ENCODE data around the gene RAD51B.

Gene RAD51B

DNA sequence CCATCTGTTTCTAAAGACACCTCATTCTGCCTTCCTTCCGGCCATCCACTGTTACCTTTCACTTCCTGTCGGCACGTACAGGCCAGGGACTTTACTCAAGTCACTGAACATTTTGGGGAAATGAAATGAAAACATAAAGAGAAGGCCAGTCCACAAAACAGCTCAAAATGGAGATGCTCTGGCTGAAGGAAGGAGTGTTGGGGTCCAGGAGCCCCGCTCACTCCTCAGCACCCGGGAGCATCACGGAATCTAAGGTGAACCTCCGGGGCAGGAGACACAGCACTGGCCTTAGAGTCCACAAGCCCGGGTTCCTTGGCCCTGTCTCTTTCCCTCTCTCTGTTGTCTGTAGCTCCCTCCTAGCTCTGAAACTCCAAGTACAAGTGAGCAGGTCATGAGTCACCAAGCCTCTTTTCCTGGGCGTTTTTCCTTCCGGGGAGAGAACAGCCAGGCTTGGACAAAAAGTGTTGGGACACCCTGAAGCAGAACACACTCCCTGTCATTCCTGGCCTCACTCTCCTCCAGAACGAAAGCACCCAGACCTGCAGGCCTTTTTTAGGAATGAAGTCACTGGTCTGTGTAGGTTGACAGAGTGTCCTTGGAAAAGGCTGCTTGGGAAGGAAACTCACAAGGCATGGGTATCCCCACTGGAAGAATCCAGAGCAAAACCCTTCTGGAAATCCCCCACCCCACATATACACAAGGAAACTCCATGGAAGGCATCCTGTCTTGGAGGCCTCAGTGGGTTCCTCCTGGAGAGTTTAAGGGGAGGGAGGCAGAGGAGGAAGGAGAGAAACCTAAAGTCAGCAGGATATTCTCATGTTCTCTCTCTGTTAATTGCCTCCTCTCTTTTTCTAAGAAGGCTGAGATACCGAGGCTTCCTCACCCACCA, 728.0 kb downstream of the RAD51B start:
- no peak for DNase-seq (ENCODE audit: low read depth in 2 of 2)

DNA sequence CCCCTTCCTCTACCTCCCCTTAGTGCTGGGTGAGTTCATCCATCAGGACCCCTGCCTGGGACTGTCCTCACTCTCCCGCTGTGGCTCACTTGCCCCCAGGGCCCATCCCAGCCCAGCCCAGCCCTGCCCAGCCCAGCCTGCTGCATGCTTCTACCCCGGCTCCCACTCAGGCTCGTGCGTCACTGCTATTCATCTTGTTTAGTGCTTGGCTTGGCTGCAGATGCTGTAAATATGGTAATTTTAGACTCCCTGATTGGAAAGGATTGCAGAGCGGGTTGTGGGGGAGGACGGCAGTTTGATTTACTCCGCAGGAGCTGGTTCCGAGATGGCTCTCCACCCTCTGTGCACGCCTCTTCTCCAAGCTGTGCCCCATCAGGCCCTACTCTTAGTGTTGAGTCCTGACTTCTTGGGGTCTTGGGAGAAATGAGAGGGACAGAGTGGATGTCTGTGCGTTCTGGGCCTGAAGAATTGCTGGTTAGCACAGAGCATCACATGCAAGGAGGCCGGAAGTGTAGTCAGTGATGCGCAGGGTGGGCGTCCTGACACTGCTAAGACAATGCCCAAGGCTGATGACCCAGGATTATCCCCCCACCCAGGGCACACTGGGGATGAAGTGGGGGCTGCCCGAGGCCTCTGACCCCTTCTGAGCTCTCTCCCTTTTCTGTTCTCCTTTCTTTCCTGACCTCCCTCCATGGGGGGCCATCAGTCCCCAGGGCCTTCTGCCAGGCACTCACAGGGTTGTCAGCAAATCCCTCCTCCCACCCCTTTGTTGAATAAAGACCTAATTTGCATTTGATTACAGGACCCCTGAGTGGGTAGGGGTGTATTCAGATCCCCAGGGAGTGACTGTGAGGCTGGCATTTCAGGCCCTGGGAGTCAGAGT, 728.9 kb downstream of the RAD51B start:
- DNase-seq (ENCODE audit: low read depth in 2 of 2): no peak

DNA sequence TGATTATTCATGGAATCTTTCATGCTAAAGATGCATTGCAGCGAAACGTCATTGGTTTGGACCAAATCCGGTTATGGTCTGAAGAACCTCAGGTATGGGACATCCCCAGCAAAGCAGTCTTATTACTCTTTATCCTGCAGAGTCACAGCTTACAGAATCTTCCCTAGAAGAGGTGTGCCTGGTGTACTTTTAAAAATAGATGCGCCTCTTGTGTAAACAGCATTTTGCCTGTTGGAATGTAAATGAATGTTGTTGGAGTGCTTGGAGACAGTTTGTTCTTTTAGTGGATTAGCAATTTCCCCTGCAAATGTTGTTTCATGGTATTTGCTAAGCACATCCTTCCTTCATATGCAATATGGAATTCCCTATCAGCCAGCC, 730.7 kb downstream of the RAD51B start:
- DNase-seq (ENCODE audit: low read depth in 2 of 2): no peak

DNA sequence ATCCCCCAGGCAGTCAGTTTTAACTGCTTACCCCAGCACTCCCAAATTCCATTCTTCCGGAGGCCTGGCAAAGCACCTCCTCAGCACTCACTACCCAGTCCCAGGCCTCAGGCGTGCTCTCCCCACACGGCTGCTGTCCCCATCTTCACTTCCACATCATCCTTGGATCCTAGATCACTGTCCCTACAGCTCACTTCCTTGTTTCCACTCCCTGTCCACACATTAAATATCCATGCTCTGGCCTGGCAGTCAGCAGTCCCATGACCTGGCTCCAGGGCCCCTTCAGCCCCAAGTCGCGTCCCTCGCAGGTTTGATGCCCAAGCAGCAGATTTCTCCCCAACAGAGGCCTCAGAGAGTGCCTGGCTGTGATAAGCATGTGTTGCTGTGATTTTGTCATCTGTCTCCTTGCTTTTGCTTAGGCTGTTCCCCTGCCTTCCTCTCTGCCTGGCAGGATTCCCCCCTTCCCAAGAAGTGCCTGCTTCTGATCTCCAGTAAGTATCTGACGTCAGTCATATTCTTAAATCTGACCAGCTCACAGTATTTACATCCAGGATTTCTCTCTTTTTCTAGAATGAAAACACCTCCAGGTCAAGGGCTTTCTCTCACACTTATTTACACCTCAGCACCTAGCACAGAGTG, 731.6 kb downstream of the RAD51B start:
- DNase-seq (ENCODE audit: low read depth in 2 of 2): no peak

DNA sequence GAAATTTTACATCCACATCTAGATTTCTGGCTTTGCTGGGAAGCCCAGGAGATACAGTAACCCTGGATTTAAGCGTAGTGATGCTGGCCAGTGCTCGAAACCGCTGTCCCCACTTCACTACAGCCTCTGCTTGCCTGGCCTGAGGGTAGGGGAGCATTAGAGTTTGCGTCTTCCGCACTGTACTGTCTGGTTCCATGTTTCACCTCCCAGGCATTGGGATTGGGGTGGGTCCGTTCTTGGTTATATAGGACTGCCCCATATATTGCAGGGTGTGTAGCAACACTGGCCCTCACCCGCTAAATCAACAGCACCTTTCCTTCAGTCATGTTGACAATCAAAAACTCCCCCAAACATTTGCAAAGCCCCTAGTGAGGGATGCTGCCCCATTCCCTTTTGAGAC, 732.5 kb downstream of the RAD51B start:
- no peak for DNase-seq (ENCODE audit: low read depth in 2 of 2)

DNA sequence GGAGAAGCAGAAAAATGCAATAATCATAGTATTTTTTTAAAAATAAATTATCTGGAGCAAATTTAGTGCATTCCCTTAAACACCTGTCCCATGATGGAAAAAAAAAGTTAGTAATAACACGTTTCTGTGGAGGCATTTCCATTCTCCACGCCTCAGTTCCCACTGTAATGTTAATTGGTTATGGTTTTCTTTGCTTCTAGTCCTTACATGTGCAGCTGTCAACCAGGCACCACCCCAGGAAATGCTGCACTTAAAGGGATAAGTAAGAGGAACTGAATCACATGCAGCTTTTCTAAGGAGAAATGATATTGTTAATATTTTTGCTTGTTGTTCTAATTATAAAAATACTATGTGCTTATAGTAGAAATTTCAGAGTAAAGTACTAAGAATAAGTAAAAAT, 733.0 kb downstream of the RAD51B start:
- DNase-seq (ENCODE audit: low read depth in 2 of 2): no peak

DNA sequence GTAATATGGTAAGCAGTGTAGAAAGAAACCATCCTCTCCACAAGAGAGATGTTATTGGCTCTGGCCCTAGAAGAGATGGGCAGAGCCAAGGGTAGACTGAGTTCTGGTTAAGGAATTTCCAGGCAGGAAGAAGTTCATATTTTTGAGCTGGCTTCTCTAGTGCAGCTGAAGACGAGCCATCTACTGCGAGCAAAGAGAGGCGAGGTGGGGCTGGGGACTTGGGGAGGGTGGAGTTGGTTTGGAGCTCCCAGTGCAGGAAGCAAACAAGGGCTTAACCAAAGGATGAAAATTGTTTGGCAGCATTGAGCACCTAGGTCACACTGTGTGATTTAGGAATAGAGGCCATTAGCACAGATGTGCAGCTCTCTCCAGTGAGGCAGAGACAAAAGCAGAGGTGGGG, 733.7 kb downstream of the RAD51B start:
- no peak for DNase-seq (ENCODE audit: low read depth in 2 of 2)

DNA sequence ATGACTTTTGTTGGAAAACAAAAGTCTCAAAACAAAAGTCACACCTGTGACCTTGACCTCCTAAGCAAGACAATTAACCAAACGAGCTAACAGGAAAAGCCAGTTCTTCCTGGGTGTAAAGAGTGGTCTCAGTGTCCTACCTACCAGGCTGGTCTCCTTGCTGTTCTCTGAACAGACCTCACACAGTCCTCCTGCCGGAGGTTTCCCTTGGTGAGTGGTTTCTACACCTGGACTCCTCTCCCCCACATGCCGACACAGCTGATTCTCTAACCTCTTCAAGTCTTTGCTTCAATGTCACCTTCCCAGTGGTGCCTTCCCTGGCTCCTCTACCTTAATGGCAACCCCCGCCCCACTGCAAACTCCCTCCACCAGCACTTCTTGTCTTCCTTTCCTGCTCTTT, 734.7 kb downstream of the RAD51B start:
- no peak for DNase-seq (ENCODE audit: low read depth in 2 of 2)

DNA sequence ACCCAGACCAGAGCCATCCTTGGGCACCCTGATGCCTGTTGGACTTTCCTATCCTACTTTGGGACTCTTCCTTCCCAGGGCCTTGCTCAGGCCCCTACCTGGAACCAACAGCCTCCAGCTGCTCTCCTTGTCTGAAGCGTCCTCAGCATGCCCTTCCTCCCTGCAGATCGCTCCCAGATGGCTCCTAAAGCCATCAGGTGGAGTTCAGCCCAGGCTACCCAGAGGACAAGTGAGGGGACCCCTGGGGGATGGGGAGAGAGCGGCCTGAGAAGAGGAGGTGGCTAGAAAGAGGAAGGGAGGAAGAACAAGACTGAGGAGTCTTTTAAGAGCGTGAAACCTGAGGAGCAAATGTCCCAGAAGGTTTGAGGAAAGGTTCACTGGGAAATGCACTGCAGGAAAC, 736.7 kb downstream of the RAD51B start:
- no peak for DNase-seq (ENCODE audit: low read depth in 2 of 2)

DNA sequence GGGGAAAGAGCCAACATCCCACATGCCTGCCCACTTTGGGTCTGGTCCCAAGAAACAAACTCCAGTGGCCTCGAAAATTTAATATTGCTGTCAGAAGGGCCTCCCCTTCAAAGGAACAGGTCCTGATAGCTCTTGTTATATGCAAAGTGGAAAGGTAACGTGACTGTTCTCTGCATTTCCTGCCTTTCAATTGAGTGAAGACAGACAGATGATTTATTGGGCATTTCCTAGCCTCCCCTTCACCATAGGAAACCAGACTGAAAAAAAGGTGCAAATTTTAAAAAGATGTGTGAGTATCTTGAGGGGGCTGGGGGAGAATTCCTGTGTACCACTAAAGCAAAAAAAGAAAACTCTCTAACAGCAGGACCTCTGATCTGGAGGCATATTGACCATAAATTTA, 738.1 kb downstream of the RAD51B start:
- DNase-seq (ENCODE audit: low read depth in 2 of 2): no peak

DNA sequence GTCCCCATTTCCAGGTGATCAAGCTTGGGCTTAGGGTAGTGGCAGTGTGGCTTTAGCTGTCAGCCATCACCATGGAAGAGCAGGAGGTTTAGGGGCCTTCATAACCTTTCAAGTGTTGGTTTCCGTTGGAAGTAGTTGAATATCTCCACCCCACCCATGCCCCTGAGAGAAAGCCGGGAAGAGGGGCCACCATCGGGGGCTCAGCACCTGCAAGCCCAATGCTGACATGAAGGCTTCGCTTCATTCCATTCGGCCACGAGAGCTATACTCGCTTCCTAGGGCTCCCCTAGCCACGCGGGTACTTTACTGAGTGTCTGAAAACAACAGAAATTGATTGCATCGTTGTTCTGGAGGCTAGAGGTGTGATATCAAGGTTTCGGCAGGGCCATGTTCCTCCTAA, 738.5 kb downstream of the RAD51B start:
- no peak for DNase-seq (ENCODE audit: low read depth in 2 of 2)

DNA sequence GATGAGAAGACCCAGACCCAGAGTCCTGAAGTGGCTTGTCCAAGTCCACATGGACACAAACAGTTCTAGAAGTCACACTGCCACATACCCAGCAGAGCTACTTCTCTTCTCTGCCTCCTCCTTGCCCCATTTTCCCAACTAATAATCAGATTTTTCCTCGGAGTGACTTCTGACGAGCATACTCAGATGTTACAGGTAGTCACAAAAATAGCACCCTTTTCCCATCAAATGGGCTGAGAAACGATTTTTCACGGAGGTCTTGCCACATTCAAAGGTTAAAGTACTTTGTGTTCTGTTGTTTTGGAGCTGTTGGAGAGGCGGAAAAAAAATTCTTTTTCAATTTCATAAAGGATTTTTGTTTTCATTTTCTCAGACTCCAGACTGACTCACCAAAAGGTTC, 740.4 kb downstream of the RAD51B start:
- no peak for DNase-seq (ENCODE audit: low read depth in 2 of 2)

DNA sequence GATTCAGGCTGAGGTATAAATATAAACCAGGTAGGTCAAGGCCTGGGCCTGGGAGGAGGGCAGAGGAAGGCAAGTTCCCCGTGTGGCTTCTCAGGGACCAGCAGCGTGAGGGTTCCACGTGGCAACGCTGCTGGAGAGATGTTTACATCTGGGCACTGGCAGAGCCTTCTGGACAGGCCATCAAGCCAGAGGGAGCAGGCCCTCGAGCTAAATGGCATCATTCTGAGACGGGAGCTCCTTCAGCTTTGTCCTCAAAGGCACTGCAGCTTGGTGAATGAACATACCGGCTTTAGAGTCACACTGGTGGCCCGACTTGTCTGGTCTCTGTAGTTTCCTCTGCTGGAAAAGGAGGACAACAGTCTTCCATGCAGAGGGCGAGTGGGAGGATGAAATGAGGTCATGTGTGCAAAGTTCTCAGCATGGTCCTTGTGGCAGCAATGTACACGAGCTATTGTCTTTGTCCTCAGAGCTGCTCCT, 742.0 kb downstream of the RAD51B start:
- DNase-seq (ENCODE audit: low read depth in 2 of 2): no peak

DNA sequence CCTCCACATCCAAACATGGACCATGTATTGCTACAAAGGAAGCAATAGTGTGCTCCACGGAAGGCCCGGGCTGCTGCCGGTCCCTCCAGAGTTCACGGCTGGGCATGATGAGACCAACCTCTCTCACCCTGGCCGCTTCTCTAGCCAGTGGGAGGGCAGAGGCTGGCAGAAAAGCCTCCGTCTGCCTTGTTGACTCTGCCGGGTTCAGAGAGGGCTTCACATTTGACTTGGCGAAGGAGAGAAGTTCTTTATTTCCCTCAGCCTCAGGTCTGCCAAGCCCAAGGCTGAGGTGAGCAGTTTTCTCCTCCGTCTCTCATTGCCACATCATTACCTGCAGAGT, 743.3 kb downstream of the RAD51B start:
- no peak for DNase-seq (ENCODE audit: low read depth in 2 of 2)

DNA sequence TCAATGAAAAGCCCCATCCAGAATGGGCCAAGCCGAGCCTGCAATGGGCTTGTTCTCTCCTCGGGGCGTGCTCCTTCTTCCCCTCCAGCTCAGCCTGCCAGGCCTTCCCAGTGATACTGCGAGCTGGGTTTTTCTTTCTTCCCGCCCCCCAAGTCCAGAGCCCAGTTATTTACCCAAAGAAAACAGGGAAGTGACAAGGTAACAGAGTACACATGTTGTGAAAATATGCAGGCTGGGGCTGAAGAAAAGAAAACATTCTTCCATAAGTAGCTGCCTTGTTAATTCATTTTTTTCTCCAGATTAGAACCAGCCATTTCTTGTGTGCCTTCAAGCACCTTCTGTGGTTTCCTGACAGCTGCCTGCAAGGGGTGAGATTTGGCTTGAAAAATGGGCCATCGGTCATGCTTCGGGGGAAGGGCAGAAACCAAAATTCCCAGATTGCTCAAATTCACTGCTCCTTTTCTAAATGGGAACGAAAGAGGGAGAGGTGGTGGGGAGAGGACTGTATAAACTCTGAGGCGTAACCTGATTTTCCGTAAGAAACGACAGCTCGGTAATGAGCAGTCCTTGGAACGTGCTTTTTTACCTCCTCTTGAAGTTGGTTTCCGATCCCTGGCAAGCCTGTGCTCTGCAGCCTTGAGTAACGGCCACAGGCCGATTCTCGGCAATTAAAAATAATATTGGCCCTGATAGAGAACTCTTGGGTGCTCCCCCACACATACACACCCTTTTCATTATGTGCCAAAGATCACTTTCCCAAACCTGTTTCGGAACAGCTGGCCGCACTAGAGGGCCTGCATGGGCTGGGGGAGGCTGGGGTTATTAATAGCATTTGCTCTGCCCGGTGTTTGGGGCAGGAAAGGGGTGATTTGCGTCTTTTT, 743.9 kb downstream of the RAD51B start:
- no peak for DNase-seq (ENCODE audit: low read depth in 2 of 2)

DNA sequence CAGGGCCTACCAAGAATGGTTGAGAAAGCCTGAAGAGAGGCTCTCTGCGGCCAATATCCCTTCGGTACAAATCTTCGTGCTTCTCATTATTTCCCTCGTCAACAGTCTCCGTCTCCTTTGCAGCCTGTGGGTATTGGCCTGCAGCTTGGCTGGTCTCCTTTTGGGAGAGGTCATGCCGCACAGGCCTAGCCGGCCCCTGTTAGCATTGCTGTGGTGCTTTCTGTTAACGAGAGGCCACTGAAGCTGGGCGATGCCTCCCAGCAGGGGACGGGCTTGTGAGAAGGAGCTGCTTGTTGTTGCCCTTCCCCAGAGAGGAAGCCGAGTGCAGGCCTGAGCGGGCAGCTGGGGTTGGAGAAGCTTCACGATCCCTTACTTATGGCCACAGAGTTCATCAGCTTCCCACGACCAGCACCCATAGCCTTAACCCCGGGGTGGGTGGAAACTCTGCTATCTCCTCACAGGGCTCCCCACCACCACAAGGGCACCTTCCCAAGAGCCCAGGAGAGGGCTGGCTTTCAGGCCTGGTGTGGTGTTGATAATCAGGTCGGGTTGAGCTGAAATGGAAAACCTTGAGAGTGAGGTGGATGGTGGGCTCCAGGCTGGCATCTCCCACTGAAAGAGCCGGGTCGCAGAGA, 744.7 kb downstream of the RAD51B start:
- DNase-seq (ENCODE audit: low read depth in 2 of 2): no peak

DNA sequence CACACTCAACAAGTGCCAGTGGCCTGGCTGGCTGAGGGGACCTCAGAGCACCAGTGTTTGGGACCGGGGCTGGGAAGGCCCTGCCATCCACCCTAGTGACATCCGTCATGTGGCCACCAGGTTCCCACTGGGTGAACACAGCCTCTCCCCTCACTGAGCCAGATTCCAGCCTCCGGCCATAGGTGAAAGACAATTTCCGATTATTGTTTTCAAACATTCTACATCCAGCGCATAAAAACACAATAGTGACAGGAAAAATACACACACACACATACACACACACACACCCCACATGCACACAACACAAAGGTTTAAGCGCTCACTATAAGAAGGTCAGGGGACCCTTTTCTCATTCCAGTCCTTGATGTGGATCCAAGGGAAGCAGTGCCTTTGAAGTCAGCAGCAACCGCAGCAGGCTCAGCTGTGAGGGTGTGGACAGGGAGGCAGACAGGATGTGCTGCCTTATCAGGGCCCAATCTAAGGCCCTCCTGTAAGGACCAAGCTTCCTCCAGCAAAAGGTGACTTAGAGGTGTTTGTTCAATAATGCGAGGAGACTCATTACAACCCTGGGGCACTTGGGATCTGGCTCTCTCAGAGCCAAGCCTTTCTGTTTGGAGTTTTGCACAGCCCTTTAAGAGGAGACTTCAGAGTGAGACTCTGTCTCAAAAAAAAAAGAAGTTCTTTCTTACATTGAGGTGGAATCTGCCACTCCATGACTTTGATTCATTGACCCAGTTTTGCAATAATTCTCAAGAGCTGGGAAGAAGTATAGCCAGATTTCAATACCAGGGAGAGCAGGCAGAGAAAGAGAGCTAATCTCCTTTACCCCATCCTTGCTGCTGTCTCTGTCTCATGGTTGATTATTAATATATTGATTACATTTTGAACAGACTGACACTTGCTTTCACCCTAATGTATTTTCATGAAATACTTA, 745.5 kb downstream of the RAD51B start:
- DNase-seq (ENCODE audit: low read depth in 2 of 2): no peak

DNA sequence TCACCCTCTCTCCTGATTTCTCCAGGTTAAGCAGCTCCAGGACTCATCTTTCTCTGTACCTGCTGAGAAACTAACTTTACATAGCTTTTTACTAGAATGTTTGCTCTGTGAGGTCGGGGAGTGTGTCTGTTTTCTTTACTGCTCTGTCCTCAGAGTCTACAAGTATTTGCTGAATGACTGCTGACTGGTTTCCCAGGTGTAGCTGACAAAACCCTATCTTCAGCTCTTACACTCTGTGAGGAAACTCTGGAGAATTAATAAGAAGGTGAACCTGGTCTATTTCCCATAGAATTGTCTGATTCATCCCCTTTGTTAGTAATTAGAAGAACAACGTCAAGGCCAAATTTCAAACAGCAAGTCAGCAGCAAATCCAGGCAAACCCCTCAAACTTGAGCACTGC, 746.5 kb downstream of the RAD51B start:
- no peak for DNase-seq (ENCODE audit: low read depth in 2 of 2)

DNA sequence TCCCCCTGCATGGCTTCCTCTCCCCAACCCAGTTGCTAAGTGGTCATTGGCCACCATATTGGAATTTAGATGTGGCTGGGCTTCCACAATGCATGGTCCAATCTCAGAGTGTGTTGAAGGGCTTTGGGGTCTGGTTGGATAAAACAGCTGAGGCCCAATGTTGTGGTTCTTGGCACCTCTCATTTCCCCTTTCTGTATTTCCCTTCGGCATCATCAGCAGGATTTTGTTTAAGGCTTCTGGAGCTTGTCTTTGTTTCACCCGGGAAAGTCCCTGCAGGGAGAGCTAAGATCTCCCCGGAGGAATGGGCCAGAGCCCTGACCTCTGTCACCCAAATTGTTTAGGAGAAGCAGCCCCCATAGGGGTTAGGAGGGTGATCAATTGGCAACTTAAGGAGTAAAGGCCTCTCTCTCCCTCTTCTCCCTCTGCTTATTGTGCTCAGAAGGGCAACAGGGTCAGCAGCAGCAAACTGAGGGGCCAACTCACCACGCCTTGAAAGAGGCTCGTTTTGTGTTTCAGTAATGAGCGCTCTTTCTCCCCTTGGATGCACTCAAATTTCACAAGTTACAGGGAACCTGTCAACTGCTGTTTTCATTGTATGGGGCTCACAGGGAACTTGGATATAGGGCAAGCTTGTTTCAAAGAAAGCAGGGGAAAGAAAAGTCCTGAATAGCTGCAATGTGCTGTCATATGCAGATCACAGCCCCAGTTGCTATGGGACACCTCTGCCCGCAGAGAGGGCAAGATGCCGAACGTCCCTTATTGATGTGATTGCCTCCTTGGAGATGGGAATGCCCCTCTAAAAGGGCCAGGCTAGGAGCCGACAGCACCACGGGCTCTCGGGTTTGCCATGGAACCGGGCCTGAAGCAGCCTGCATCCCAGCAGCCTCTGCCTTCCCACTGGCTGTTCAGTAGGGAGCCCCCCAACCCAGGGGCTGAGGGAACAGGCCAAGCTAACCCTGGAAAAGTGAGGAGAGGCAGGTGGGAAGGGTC, 749.6 kb downstream of the RAD51B start:
- no peak for DNase-seq (ENCODE audit: low read depth in 2 of 2)
